HG03378 (cell line): ENCODE measurements around the gene TMEM132A.
A peak's percentile ranks its signal among the peaks of the same experiment; 100 is the strongest.

Experiments used
- ATAC-seq: cut with Tn5 transposase; IDR thresholded peaks from one replicate; pipeline ENCODE4 v1.9.1; 2021; ENCODE audit warnings: mild to moderate bottlenecking, moderate library complexity; ENCODE audit not compliant: unreplicated experiment

The TMEM132A gene

DNA sequence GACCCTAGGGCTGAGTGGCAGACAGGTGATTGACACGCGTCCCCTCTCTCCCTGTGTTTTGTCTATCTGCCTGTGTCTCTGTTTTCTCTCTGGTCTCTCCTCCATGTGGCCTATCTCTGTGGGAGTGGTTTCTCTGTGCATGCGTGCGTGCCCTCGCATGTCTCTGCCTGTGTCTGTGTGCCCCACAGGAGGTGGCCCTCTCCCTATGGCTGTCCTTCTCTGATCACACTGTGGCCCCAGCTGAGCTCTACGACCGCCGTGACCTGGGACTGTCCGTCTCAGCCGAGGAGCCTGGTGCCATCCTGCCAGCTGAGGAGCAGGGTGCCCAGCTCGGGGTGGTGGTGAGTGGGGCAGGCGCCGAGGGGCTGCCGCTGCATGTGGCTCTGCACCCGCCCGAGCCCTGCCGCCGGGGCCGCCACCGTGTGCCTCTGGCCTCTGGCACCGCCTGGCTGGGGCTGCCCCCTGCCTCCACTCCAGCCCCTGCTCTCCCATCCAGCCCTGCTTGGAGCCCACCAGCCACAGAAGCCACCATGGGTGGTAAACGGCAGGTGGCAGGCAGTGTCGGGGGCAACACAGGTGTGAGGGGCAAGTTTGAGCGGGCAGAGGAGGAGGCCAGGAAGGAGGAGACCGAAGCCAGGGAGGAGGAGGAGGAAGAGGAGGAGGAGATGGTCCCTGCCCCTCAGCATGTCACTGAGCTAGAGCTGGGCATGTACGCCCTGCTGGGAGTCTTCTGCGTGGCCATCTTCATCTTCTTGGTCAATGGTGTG is 11.6 kb downstream of the TMEM132A start:
- no peak for ATAC-seq

GRCh38 chr11:60936467-60937143 is 12.3 kb downstream of the TMEM132A start:
- ATAC-seq, result no peak

- no peak for ATAC-seq
Measured at GRCh38 chr11:60937144-60937527, 12.9 kb downstream of the TMEM132A start.

- ATAC-seq, result no peak
Measured at GRCh38 chr11:60937811-60938210, 13.6 kb downstream of the TMEM132A start.

- no peak for ATAC-seq
Measured at GRCh38 chr11:60938500-60938899, 14.2 kb downstream of the TMEM132A start.

GRCh38 chr11:60939301-60939700 is 15.0 kb downstream of the TMEM132A start:
- ATAC-seq, result no peak

GRCh38 chr11:60939855-60940254 is 15.6 kb downstream of the TMEM132A start:
- no peak for ATAC-seq

DNA sequence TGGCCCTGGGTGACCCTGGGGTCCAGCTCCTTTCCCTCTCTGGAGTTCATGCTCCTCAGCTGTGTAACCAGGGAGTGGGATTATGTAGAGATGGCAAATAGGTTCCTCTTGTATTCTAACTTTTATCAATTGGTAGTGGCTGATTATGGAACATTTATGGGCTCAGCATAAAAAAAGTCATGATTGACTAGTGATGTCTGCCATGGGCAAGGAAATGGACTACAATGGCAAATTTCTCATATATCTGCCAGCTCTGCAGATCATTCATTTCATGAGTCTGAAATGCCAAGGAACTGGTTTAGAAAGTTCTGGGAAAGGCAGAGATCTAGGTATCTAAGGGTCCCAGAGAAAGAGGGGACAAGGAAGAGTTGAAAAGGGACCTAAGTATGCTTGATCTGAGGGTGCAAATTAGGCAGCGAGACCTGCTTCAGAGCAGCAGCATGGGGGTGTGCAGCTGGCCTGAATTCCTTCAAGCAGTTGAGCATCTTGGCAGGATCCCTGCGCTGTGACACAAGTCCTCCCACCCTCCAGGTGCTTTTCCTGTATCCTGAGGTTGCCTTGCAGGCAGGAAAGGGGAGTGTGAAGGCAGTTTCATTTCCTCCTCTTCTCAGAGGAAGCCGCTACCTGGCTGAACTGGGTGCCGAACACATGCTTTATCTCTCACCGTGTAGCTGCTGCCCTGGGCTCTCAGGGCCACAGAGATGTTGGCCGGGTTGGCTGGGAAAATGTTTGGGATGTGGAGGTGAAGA is 17.3 kb downstream of the TMEM132A start:
- ATAC-seq, result no peak

DNA sequence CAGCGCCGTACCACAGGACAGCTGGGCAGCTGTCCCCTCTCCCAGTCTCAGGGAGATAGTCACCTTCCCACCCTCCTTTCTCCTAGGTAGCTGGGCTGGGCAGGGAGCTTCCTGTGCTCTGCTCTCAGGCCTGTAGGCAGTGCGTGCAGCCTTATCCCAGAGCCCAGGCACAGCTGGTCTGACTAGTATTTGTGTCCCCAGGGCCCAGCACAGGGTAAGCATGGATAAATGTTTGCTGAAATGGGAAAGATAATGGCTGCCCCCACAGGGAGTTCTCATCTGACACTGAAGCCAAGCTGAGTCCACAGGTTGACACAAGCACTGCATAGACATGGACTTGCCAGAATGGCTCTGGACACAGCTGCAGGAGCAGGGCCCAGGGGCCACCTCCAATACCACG is 18.0 kb downstream of the TMEM132A start:
- ATAC-seq, result no peak

GRCh38 chr11:60942970-60943565 is 18.8 kb downstream of the TMEM132A start:
- ATAC-seq, result no peak

GRCh38 chr11:60944490-60945294 is 20.4 kb downstream of the TMEM132A start:
- no peak for ATAC-seq

DNA sequence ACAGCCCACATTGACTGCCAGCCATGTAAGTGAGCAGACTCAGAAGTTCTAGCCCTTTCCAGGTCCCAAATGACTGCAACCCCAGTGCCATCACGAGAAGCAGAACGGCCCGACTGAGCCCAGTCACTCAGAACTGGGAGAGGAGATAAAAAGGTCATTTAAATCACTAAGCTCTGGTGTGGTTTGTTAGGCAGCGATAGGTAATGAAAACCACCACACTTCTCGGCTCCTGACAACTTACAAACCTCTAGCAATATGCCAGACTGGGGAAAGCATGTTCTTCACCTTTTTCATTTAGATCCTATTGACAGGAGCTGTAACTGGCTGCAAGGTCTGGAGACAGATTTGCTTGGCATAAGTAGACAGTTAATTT is 21.0 kb downstream of the TMEM132A start:
- no peak for ATAC-seq

GRCh38 chr11:60946601-60947264 is 22.5 kb downstream of the TMEM132A start:
- ATAC-seq, result no peak

DNA sequence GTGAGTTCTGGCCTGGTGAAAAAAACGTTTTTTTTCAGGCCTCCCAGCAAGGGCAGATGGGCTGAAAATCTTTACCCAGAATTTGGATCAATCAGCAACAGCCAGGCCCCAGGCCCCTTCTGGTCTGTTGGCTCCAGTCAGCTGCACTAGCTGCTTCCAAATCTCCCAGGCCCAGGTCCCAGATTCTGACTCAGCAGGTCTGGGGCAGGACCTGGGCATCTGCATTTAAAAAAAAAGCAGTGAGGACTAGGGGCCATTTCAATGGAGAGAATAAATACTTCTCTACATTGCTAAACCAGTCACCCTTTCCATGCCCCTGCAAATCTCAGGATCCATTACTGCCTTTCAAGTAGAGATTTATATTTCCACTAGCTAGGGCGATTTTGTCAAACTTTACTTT is 23.4 kb downstream of the TMEM132A start:
- no peak for ATAC-seq

DNA sequence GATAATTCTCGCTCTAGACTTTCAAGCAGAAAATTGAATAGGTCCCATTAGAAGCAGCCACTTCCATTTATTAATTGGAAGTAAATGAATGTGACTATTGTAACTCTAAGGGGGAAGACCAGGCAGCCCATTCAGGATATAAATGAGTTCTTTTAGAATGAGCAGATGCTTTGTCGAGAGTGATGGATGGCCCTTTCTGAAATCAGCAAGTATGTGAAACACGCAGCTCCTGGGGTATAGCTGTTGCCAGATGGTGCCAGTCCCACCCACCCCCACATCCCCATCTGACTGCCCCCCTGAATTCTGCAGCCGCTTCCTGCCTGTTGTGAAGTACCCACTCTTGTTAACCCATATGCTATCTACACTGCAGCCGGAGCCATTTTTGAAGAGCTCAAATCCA is 24.0 kb downstream of the TMEM132A start:
- no peak for ATAC-seq

- ATAC-seq, result no peak
Measured at GRCh38 chr11:60950024-60950423, 25.8 kb downstream of the TMEM132A start.

- ATAC-seq, result no peak
Measured at GRCh38 chr11:60950933-60951605, 26.8 kb downstream of the TMEM132A start.

- no peak for ATAC-seq
Measured at GRCh38 chr11:60951606-60951903, 27.3 kb downstream of the TMEM132A start.

- peak; percentile 73 for ATAC-seq
Measured at GRCh38 chr11:60951904-60952741, 27.9 kb downstream of the TMEM132A start, which contains the start of gene SLC15A3. Gene SLC15A3, minus strand, starts transcription at chr11:60952176. Its CDS starts 625 bp downstream, at chr11:60951551.
